GM18511 (cell line): ENCODE results near the gene UQCC5.
"Not testable (repeated sequence)": the region's sequence is repeated elsewhere in the genome, so short reads cannot be mapped to it uniquely, and the experiment has no call there.

Source experiments
- ATAC-seq: cut with Tn5 transposase; IDR thresholded peaks from one replicate; pipeline ENCODE4 v1.9.1; 2021; ENCODE audit warnings: mild to moderate bottlenecking, moderate library complexity; ENCODE audit not compliant: unreplicated experiment

The UQCC5 gene

DNA sequence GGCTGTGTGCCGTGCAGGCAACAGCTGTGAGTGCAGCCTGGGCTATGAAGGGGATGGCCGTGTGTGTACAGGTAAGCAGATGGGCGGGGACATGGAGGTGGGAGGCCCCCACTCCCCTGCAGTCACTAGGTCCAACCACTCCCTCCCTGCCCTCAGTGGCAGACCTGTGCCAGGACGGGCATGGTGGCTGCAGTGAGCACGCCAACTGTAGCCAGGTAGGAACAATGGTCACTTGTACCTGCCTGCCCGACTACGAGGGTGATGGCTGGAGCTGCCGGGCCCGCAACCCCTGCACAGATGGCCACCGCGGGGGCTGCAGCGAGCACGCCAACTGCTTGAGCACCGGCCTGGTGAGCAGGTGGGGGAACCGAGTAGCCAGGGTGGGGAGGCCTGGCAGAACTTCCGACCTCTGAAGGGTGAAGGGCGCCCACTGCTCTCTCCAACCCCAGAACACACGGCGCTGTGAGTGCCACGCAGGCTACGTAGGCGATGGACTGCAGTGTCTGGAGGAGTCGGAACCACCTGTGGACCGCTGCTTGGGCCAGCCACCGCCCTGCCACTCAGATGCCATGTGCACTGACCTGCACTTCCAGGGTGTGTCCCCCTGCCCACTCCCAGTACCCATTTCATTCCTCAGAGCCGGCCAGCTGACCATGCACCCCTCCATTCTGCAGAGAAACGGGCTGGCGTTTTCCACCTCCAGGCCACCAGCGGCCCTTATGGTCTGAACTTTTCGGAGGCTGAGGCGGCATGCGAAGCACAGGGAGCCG, 14.3 kb upstream of the UQCC5 start:
- ATAC-seq = no peak

- ATAC-seq = no peak
Measured at GRCh38 chr3:52522651-52523251, 13.7 kb upstream of the UQCC5 start.

DNA sequence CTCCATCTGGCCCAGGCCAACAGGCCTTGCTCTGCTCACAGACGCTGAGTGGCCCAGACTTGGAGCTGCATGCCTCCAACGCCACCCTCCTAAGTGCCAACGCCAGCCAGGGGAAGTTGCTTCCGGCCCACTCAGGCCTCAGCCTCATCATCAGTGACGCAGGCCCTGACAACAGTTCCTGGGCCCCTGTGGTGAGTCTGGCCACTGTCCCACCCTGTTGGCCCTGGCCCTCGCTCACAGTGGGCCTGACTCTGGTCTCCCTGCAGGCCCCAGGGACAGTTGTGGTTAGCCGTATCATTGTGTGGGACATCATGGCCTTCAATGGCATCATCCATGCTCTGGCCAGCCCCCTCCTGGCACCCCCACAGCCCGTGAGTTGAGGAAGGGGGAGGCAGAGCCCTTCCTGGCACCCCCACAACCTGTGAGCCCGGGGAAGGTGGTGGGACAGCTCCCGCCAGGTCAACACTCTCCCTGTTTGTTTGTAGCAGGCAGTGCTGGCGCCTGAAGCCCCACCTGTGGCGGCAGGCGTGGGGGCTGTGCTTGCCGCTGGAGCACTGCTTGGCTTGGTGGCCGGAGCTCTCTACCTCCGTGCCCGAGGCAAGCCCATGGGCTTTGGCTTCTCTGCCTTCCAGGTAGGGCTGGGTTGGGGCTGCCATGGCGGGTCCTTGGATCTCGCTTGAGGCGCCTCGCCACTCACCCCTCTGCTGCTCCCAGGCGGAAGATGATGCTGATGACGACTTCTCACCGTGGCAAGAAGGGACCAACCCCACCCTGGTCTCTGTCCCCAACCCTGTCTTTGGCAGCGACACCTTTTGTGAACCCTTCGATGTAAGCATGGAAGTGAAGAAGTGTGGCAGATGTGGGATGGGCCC, 12.8 kb upstream of the UQCC5 start:
- ATAC-seq = no peak

- ATAC-seq = no peak
Measured at GRCh38 chr3:52524258-52524751, 12.1 kb upstream of the UQCC5 start.

DNA sequence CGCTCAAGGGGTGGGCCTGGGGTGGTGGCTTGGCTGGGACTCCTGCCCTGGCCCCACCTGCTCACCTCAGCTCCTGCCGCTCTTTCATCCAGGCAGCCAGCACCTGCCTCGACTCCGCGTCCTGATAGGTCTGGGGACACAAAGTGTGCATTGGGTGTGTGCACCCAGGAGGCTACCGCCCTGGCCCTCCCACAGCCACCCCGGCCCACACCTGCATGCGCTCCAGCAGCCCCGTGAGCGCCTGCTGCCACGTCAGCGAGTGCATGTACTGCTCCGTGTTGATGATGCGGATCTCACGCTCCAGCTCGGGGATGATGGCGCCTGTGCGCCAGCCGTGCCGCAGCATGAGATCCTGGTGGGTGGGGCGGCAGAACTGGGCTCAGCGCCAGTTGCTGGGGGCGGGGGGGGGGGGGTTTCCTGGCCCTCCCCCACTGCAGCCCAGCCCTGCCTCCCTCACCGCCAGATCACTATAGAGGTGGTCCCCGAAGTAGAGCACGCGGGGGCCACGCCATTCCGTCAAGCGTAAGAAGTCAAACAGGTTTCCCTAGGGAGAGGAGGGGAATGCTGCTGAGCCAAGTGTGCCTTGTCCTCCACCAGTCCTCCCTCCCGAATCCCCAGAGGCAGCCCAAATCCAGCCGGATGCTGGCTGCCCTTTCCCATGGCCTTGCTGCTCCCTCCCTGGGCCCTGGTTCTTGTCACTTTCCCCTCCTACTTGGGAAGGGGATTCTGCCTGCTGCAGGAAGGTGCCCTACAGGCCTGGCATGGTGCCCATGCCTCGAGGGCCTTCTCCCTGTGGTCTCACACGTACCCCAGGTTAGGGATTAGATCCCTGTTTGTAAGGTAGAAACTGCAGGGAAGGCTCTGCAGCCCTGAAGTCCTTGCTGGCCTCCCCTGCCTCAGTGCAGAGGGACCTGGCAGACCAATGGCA, 11.4 kb upstream of the UQCC5 start:
- no peak for ATAC-seq

DNA sequence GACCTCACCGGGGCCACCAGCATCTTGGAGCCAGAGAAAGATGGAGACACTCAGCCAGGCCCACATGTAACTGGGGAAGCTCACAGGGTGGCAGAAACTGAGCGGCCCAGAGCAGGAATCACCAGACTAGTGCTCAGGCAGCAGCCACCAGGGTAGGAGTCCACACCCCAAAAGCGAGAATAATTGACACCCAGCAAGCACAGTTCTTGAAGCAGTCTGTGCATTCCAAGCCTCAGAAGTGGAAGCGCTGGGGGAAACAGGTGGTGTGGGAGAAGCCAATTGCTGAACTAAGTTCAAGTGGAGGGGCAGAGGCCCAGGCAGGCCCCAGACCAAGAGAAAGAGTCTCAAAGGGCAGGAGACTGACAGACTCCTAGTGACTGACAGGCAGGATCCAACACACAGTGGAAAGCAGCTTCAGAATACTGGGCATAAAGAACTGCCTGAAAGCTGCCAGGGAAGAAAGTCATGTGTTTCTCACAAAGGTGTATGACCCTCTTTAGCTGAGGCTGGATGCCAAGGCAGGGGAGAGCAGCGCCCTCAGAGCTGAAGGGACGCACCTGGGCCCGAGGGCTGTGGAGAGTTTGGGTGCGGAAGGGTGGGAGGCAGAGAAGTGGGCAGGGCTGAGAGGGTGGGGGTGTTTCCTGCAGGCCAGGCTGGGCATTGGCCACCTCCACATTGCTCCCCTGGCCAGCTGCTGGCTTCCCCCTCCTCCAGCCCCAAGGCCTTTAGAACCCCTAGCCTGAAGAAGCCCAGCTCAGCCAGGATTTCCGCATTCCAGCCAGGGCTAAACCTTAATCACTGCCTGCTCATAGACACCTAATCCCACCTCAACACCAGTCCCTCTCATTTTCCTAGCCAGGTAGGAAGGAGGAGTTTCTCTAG, 10.5 kb upstream of the UQCC5 start:
- no peak for ATAC-seq

DNA sequence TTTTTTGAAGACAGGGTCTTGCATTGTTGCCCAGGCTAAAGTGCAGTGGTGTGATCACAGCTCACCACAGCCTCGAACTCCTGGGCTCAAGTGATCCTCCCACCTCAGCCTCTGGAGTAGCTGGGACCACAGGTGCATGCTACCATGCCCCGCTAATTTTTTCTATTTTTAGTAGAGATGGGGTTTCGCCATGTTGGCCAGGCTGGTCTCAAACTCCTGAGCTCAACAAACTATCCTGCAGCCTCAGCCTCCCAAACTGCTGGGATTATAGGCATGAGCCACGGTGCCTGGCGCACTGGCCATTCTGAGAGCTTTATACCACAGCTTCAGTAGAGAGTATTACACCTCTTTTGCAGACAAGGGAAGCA, 9.8 kb upstream of the UQCC5 start:
- ATAC-seq = not testable (repeated sequence)

DNA sequence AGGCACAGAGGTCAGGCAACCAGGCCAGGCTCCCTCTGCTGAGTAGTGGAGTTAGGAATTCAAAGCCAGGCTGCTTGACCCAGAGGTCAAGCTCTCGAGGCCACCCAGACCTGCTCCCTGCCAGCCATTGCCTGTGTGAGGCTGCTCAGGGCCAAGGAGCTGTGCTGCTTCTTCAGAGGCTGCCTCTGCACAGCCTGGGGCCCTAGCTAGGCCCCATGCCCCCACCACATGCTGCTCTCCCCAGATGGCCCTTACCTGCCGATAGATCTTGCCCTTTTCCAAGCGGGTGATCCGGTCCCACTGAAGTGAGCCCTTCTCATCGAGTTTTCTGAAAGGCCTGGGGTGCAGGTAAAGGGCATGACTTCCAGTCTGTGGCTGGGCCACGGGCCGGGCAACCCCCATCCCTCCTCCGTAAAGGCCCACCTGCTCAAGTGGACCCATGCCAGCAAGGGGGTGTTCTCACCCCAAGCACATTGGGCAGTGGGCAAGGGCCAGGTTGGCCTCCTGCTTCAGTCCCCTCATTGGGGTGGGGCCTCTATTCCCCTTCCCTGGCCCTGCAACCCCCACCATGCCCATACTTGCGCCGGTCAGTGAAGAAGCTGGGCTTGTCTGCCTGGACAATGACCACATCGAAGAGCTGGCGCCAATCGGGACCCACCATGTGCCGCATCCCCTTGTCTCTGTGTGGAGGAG, 9.2 kb upstream of the UQCC5 start:
- no peak for ATAC-seq

DNA sequence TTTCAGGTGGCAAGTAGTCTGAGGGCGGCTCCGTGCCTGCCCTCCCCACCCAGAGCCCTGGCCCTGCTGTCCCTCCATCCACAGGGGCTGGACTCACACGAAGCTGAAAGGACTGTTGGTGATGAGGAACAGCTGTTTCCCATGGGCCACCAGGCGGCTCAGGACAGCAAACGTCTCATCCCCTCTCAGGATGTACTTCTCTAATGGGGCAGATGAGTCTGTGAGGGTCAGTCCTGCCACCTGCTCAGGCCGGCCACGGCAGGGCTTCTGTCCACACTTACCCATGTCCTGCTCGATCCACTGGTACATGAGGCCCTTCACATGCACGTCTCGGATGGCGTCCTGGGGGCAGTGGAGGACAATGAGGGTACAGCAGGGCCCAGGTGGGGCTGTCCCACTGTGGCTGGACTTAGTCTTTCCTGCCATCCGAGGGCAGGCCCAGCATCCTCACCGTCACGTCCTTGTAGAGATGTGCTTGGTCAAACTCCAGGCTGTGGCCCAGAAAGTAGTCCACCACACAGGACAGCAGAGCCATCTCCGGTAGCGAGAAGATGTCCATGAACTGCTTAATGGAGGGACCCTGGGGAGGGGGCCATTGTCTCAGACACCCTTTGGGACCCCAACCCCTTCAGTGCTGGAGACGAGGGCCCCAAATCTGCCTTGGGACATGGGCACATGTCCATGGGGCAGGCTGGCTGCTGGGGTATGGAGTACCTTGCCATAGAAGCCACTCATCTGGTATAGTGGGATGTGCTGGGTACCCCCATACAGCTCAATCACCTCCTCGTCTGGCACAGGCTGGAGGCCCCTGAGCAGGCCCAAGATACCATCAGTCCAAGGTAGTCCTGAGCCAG, 8.4 kb upstream of the UQCC5 start:
- ATAC-seq = no peak

GRCh38 chr3:52528586-52529375, 7.6 kb upstream of the UQCC5 start:
- no peak for ATAC-seq

DNA sequence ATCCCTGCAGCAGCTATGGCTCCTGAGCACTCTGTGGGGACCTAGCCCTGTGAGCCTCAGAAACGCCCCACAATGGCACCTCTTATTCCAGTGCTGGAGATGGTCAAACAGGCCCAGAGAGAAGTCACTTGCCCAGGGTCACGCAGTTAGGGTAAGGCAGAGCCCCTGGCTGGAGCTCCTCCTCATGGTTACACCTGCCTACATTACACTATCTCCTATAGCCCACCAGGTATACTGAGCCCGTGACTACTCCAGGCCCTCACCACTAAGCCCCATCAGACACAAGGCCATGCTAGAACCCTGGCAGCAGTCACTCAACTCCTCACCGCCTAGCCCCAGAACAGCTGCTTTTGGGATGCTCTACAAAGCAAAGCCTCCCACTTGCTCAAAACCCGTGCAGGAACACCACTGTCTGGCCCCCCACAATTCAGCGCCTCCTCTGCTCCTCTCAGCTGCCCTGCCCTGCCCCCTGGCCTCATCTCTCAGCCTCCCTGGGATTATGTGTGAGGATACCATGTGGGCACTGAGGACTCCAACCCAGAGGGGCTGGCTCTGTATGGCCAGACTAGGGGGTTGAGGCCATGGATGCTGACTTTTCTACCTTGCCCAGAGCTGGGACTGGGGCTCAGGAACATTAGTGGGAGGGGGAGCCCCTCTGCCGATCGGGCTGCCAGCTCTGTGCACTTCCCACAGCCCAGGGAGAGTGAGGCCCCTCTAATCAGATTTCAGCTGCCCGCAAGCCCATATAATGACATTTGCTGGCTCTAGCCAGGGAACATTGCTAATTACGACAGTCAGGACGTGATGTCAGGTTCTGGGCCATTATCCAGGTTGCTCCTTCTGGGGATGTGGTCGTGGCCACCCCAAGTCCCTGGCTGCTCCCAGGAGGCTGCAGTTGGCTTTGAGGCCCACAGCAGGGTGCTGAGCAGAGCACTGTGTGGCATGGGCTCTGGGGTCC, 6.8 kb upstream of the UQCC5 start:
- no peak for ATAC-seq

DNA sequence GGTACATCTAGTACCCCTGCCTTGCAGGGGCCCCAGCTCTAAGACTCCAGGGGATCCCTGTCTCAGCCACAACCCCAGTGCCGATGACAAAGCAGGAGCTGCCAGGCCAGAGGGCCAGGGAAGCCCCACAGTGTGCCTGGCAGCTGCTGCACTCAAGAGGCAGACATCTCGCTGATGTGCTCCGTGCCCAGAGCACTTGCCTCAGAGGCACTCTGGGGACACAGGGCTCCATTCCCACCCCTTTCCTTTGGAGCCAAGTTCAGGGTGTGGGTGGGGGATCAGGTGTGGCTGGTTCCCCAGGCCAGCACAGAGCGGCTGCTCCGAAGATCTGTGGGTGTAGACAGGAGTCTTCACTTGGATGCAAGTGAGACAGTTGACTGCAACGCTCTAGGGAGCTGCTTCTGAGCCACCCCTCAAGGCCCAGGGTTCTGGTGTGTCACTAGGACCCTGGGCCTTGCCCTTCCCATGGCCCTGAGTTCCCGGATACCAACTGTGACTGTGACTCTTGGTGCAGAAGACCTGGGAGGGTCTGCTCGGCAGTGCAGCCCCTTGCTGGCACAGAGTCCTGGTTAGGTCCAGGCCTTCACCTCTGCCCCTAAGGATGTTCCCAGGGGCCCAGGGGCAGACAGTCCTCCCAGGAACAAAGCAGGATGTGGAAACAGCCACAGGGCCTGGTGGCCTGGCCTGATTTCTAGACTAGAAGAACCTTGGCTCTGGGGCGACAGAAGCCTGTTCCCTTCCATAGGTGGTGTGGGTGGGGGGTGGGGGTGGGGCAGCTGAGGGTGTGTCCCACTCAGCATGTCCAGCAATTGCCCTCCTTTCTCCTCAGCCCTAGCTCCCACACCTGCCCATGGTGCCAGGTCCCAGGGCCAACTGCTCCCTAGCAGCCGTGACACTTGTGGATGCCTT, 5.2 kb upstream of the UQCC5 start:
- no peak for ATAC-seq

GRCh38 chr3:52531860-52532516, 4.4 kb upstream of the UQCC5 start:
- no peak for ATAC-seq

DNA sequence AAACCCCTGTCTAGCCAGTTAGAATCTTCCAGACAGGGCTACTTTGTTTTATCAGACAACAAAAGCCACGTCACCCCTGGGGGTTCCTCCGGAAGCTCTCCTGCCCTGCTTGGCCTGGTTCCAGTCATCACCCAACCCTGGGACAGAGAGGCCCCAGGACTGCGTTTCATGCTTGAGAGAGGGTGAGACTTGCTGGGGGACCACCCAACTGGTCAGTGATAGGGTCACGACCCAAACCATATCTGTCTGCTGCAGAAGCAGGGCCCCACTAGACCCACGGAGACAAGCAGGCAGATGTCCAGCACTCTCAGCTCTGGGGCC, 3.9 kb upstream of the UQCC5 start:
- no peak for ATAC-seq
